NB4 (cell line): ENCODE results near the gene THAP3.

Source experiments
- DNase-seq: peaks from one replicate; pipeline ENCODE4 v3.0.0; 2010; ENCODE audit warnings: low read depth
- H3K4me3 ChIP-seq: one replicate; pipeline ENCODE4 v1.5.1; 2011; ENCODE audit warnings: mild to moderate bottlenecking, low read depth, low read length, moderate library complexity
- MYC ChIP-seq: IDR thresholded peaks from 2 replicates; pipeline ENCODE4 v1.6.1; 2011; ENCODE audit warnings: low read depth, low read length
- POLR2A ChIP-seq: IDR thresholded peaks from 2 replicates; pipeline ENCODE4 v1.6.1; 2011; ENCODE audit warnings: mild to moderate bottlenecking; ENCODE audit not compliant: insufficient read length; ENCODE audit errors: extremely low read depth
- TF ChIP-seq, protein P1 (sequence below): IDR thresholded peaks from 2 replicates; pipeline ENCODE4 v1.6.1; 2011; ENCODE audit warnings: low read depth, low read length
- TF ChIP-seq, protein P2 (sequence below): IDR thresholded peaks from one replicate; pipeline ENCODE4 v1.5.1; 2012; ENCODE audit warnings: low read depth, low read length

THAP3 gene

GRCh38 chr1:6603238-6603914 lies 21.3 kb upstream of the THAP3 start:
- DNase-seq: peak; percentile 85
- TF ChIP-seq POLR2A: no peak
- no peak for TF ChIP-seq MYC
- TF ChIP-seq, protein P1, sequence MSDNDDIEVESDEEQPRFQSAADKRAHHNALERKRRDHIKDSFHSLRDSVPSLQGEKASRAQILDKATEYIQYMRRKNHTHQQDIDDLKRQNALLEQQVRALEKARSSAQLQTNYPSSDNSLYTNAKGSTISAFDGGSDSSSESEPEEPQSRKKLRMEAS: no peak
- TF ChIP-seq, protein P2, sequence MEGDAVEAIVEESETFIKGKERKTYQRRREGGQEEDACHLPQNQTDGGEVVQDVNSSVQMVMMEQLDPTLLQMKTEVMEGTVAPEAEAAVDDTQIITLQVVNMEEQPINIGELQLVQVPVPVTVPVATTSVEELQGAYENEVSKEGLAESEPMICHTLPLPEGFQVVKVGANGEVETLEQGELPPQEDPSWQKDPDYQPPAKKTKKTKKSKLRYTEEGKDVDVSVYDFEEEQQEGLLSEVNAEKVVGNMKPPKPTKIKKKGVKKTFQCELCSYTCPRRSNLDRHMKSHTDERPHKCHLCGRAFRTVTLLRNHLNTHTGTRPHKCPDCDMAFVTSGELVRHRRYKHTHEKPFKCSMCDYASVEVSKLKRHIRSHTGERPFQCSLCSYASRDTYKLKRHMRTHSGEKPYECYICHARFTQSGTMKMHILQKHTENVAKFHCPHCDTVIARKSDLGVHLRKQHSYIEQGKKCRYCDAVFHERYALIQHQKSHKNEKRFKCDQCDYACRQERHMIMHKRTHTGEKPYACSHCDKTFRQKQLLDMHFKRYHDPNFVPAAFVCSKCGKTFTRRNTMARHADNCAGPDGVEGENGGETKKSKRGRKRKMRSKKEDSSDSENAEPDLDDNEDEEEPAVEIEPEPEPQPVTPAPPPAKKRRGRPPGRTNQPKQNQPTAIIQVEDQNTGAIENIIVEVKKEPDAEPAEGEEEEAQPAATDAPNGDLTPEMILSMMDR: no peak
- H3K4me3 ChIP-seq: peak overlapping the region; percentile 64

DNA sequence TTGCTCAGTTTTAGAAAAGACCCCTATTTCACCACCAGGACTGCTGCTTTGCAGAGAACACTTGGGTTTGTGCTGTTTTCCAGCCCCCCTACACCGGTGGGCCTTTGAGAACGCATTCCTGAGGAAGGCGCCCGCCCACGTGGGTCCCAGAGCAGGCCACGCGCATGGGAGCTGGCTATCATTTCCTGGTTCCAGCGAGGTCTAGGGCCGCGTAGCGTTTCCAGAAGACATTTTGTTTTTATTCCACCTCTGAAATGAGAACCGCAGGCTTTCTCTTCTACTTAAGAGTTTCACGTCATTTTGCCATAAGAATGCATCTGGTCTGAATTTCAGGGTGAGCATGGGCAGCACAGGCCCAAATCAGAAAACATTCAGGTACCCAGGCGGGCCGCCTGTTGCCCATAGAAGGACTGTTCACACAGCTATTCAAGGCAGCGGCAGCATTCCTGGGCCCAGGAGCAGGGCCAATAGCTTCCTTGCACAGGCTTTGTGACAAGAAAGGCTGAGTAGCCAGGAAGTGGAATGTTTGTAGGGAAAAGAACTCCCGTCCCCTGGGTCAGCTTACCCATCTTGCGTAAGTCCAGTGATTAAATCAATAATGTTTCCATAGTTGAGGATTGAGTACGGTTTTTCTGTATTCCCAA lies 20.6 kb upstream of the THAP3 start:
- no peak for DNase-seq
- TF ChIP-seq POLR2A (no peak), MYC (peak; percentile 60)
- TF ChIP-seq, protein P1: peak; percentile 61
- TF ChIP-seq, protein P2: no peak
- peak overlapping the region; percentile 64 for H3K4me3 ChIP-seq

DNA sequence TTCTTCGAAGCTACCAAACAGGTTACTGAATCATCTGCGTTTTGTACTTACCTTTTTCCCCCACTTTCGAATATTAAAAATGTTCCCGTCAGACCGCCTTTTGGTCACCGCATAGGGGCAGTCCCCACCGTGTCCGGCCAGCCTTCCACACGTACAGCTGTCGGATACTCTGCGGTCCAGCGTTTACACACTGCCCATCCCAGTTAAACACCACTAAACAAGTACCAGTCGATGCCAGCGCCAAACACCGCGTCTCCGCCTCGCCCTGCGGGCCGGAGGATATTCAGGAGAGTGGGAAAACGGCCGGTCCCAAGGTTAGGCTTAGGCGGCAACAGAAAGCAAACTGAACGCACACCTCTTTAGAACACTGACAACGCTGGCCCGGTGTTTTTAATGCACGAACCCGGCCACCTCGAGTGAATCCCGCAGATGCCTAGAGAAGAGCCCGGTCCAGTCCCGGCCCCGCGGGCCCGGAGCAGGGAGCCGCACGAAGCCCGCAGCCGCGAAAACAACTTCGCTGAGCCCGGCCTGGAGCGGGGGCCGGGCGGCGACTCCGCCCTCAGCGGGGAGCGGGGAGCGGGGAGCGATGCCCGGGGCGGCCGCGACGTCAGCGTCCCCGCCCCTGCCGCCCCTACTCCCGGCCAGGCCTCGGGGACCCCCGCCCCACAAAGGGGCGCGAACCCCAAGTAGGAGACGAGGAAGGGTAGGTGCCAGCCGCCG lies 11.9 kb upstream of the THAP3 start:
- TF ChIP-seq POLR2A (no peak), MYC (no peak)
- TF ChIP-seq, protein P1: no peak
- TF ChIP-seq, protein P2: no peak
- H3K4me3 ChIP-seq: peak overlapping the region; percentile 62
- no peak for DNase-seq

DNA sequence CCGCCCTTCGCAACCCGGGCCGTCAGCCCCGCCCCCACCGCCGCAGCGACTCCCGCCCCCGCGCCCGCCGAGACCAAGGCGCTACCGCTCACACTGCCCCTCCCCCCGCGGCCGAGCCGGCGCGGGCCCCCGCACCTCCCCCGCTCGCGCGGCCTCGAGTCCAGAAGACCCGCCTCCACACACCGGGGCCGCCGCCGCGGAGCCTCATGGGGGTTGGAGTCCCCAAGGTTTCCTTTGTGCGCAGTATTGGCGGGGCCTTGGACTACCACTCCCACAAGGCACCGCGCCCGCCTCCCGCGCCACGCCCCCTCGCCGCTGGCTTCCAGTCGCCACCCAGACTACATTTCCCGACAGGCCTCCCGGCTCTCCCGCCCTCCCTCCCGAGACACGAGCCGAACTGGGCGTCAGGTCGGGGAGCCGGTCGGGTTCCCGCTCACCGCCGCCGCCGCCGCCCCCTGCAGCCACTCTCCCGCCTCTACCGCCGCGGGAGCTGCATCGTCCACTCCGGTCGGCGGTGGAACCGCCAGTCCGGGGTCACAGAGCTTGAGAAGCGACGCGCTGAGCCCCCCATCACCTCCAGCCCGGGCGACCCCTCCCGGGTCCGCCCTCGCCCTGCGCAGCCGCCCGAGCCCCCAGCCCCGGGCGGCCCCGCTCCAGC lies 11.2 kb upstream of the THAP3 start, which contains the start of gene PHF13:
TSS of gene PHF13 (plus strand) at position 371 of the 658 bp plus-strand sequence. CDS start 336 bp downstream, outside the sequence.
- DNase-seq: peak; percentile 99

More for the DNA sequence above, 11.2 kb upstream of the THAP3 start, which contains the start of gene PHF13:
- H3K4me3 ChIP-seq: peak within 1 kb of the TSS; percentile 62
- TF ChIP-seq POLR2A: peak; percentile 16
- TF ChIP-seq, protein P2: no peak
- TF ChIP-seq, protein P1: peak; percentile 57
- TF ChIP-seq MYC: peak; percentile 84
